ENCODE results near the gene PODXL2.

PODXL2 gene

GRCh38 chr3:127616836-127617605, 12.0 kb upstream of the PODXL2 start:
- Histone ChIP-seq H3K27ac (replicated peaks) (no peak overlapping the region), H3K27me3 (ENCODE audit: insufficient read depth, poor library complexity, severe bottlenecking) (no peaks in the 10 kb centered on the region), H3K4me3 (replicated peaks; ENCODE audit: insufficient read depth, low read length) (no peak overlapping the region)
- TF ChIP-seq SPI1 (IDR thresholded peaks at IDR 0.05; ENCODE audit: borderline replicate concordance, low read depth) (no peak), POLR2AphosphoS5 (IDR thresholded peaks at IDR 0.05; ENCODE audit: low read depth) (peak; percentile 27; the same call in 1 of the 2 replicates)
- no peak for DNase-seq (ENCODE audit: low read depth in 1 of 2, low spot score in 1 of 2)

DNA sequence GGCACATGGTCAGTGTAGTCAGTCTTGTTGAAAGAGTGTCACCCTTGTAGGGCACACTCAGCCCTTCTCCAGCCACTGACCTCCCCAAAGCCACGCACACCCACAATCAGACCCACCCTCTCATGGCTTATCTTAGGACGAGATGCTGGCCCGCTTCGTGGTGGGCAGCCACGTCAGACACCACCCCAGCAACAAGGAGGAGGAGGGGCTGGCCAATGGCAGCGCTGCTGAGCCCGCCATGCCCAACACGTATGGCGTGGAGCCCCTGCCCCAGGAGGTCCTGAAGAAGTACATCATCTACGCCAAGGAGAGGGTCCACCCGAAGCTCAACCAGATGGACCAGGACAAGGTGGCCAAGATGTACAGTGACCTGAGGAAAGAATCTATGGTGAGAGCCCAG, 10.1 kb upstream of the PODXL2 start:
- Histone ChIP-seq H3K27ac (replicated peaks) (no peak overlapping the region), H3K4me3 (replicated peaks; ENCODE audit: insufficient read depth, low read length) (no peak overlapping the region), H3K27me3 (ENCODE audit: insufficient read depth, poor library complexity, severe bottlenecking) (no peaks in the 10 kb centered on the region)
- no peak for DNase-seq (ENCODE audit: low read depth in 1 of 2, low spot score in 1 of 2)
- TF ChIP-seq REST (IDR thresholded peaks at IDR 0.05; ENCODE audit: insufficient replicate concordance, low read depth) (no peak), CTCF (IDR thresholded peaks at IDR 0.05; ENCODE audit: insufficient read depth, low read length) (no peak), GABPA (IDR thresholded peaks at IDR 0.05; ENCODE audit: low read depth) (no peak), SPI1 (IDR thresholded peaks at IDR 0.05; ENCODE audit: borderline replicate concordance, low read depth) (no peak)

DNA sequence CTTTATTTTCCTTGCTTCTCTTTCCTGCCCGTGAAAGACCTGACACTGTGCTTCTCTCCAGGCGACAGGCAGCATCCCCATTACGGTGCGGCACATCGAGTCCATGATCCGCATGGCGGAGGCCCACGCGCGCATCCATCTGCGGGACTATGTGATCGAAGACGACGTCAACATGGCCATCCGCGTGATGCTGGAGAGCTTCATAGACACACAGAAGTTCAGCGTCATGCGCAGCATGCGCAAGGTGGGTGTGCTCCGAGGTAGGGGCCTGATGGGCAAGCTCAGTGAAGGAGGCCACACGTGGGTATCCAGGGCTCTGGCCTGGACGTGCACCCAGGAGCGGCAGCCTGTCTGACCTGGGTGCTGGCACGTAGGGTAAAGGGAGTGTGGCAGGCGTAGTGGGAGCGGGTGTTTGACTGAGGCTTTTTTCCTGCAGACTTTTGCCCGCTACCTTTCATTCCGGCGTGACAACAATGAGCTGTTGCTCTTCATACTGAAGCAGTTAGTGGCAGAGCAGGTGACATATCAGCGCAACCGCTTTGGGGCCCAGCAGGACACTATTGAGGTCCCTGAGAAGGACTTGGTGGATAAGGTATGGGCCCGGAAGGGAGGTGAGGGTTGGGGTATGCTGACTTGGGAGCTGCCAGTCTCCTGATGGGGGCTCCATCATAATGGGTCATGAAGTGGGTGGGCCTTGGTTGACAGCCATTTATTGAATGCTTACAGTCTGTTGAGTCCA, 8.2 kb upstream of the PODXL2 start:
- TF ChIP-seq CTCF (IDR thresholded peaks at IDR 0.05; ENCODE audit: insufficient read depth, low read length) (no peak), REST (IDR thresholded peaks at IDR 0.05; ENCODE audit: insufficient replicate concordance, low read depth) (no peak), SPI1 (IDR thresholded peaks at IDR 0.05; ENCODE audit: borderline replicate concordance, low read depth) (no peak), POLR2AphosphoS5 (IDR thresholded peaks at IDR 0.05; ENCODE audit: low read depth) (no peak), GABPA (IDR thresholded peaks at IDR 0.05; ENCODE audit: low read depth) (no peak)

DNA sequence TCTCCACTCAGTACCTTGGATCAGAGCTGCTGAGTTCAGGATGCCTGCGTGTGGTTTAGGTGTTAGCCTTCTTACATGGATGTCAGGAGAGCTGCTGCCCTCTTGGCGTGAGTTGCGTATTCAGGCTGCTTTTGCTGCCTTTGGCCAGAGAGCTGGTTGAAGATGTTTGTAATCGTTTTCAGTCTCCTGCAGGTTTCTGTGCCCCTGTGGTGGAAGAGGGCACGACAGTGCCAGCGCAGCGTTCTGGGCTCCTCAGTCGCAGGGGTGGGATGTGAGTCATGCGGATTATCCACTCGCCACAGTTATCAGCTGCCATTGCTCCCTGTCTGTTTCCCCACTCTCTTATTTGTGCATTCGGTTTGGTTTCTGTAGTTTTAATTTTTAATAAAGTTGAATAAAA, 7.0 kb upstream of the PODXL2 start:
- no peak for DNase-seq (ENCODE audit: low read depth in 1 of 2, low spot score in 1 of 2)

More for the DNA sequence above, 8.2 kb upstream of the PODXL2 start:
- no peaks in the 10 kb centered on the region for H3K27me3 ChIP-seq (ENCODE audit: insufficient read depth, poor library complexity, severe bottlenecking)
- H3K27ac ChIP-seq (replicated peaks), result no peak overlapping the region
- H3K4me3 ChIP-seq (replicated peaks; ENCODE audit: insufficient read depth, low read length), result no peak overlapping the region
- DNase-seq (ENCODE audit: low read depth in 1 of 2, low spot score in 1 of 2), result no peak

More for the DNA sequence above, 7.0 kb upstream of the PODXL2 start:
- no peak overlapping the region for H3K4me3 ChIP-seq (replicated peaks; ENCODE audit: insufficient read depth, low read length)
- TF ChIP-seq REST (IDR thresholded peaks at IDR 0.05; ENCODE audit: insufficient replicate concordance, low read depth) (no peak), GABPA (IDR thresholded peaks at IDR 0.05; ENCODE audit: low read depth) (no peak), CTCF (IDR thresholded peaks at IDR 0.05; ENCODE audit: insufficient read depth, low read length) (no peak), POLR2AphosphoS5 (IDR thresholded peaks at IDR 0.05; ENCODE audit: low read depth) (no peak), SPI1 (IDR thresholded peaks at IDR 0.05; ENCODE audit: borderline replicate concordance, low read depth) (no peak)
- H3K27me3 ChIP-seq (ENCODE audit: insufficient read depth, poor library complexity, severe bottlenecking), result no peaks in the 10 kb centered on the region
- no peak overlapping the region for H3K27ac ChIP-seq (replicated peaks)

Data from HL-60 (cell line).